ENCODE data around the gene TMEM134. TPM values are rescaled to one million over a fixed set of nuclear protein-coding genes. Genes with fewer than 3 reads are reported as not detected.
"Not testable (repeated sequence)": the region's sequence is repeated elsewhere in the genome, so short reads cannot be mapped to it uniquely, and the experiment has no call there.

Gene TMEM134
- total RNA-seq, 2 experiments from 2014 or later = 52.6 to 56.1 TPM

DNA sequence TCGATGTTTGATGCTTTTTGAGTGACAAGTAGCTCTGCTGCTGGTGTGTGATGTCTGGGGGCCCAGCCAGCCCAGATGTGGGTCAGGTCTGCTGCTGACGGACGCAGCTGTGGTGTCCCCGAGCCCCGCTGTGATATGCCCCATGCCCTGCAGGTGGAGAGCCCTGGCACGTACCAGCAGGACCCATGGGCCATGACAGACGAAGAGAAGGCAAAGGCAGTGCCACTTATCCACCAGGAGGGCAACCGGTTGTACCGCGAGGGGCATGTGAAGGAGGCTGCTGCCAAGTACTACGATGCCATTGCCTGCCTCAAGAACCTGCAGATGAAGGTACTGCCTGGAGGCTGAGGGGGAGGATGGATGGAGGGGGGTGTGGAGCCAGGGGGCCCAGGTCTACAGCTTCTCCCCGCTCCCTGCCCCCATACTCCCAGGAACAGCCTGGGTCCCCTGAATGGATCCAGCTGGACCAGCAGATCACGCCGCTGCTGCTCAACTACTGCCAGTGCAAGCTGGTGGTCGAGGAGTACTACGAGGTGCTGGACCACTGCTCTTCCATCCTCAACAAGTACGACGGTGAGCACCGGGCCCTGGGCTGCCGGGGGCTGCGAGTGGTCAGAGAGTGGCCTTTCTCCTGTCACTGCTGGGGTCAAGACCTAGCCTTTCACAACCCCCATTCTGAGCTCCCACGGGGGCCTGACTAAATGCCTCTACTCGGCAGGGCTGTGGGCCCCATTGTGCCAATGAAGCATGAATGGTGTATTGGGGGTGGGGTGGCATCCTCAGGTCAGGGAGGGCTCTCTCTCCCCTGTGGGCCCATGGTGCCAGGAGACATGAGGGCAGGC is 21.1 kb upstream of the TMEM134 start:
- H3K27ac Mint-ChIP-seq = peak overlapping the region; percentile 80
- peaks cover 34% of the 10 kb centered on the region for H3K36me3 Mint-ChIP-seq (ENCODE audit: low read depth)
- CTCF ChIA-PET = no interaction called here
- no peak overlapping the region for H3K4me3 Mint-ChIP-seq
- no peaks in the 10 kb centered on the region for H3K27me3 Mint-ChIP-seq (ENCODE audit: low read depth)
- no peak for DNase-seq
- H3K9me3 Mint-ChIP-seq = no peaks in the 10 kb centered on the region
- H3K4me1 Mint-ChIP-seq (ENCODE audit: low read depth) = peaks cover 41% of the 10 kb centered on the region
- intact Hi-C loops (cut with micrococcal nuclease) = no loop called here

DNA sequence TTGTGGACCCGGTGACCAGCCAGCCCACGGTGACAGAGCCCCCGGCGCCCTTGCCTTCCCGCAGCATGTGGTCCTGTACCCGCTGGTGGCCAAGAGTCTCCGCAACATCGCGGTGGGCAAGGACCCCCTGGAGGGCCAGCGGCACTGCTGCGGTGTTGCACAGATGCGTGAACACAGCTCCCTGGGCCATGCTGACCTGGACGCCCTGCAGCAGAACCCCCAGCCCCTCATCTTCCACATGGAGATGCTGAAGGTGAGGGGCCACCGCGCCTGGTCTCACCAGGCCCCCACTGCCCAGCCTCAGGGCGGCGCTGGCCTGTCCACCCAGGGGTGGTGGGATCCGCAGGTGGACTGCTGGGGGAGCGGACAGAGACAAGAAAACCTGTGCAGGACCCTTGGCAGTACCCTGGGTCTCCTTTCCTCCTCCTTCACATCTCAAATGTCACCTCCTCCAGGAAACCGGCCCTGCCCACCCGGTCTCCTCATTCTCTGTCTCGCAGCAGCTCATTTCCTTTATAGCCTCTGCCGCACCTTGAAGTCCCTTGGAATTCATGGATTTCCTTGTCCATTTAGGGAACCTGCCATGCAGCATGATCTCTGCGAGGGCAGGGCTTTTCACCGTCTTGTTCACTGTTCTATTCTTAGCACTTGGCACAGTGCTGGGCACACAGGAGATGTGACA is 20.3 kb upstream of the TMEM134 start:
- H3K27ac Mint-ChIP-seq = peak overlapping the region; percentile 99
- intact Hi-C loops (cut with micrococcal nuclease) = no loop called here
- H3K36me3 Mint-ChIP-seq (ENCODE audit: low read depth) = peaks cover 38% of the 10 kb centered on the region
- H3K4me1 Mint-ChIP-seq (ENCODE audit: low read depth) = peaks cover 47% of the 10 kb centered on the region
- H3K27me3 Mint-ChIP-seq (ENCODE audit: low read depth) = no peaks in the 10 kb centered on the region
- CTCF ChIA-PET = no interaction called here
- no peak for DNase-seq
- no peak overlapping the region for H3K4me3 Mint-ChIP-seq
- H3K9me3 Mint-ChIP-seq = no peaks in the 10 kb centered on the region

DNA sequence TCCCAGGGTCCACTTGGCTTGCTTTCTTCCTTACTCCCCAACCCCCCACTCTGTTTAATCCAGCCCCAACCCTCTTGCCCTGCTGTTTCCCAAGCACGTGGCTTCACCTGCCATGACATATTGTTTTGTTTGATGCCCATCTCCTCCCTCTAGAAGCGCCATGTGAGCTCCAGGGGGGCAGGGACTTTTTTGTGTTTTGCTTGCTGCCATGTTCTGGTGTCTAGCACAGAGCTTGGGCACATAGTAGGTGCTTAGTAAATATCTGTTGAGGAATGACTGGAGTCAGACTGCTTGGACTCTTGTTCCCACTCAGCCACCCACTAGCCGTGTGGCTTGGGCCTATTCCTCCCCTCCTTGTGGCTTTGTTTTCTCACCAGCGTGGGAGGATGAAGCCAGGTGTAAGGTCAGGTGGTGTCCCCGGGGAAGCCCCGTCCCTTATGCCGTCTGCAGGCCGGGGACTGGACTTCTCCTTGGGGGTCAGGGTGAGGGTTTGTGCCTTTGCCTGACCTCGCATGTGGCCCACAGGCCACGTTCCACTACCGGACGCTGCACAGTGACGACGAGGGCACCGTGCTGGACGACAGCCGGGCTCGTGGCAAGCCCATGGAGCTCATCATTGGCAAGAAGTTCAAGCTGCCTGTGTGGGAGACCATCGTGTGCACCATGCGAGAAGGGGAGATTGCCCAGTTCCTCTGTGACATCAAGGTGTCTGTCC is 17.6 kb upstream of the TMEM134 start:
- peak overlapping the region; percentile 94 for H3K4me3 Mint-ChIP-seq
- H3K27me3 Mint-ChIP-seq (ENCODE audit: low read depth) = no peaks in the 10 kb centered on the region
- intact Hi-C loops (cut with micrococcal nuclease) = loop anchor here (1.0 to 2.0 kb wide), 4 partner anchors 17 to 218 kb away; partner anchors contain the start of gene TMEM134
- H3K27ac Mint-ChIP-seq = peak overlapping the region; percentile 99
- H3K4me1 Mint-ChIP-seq (ENCODE audit: low read depth) = peaks cover 50% of the 10 kb centered on the region
- DNase-seq = peak; percentile 75
- CTCF ChIA-PET = interaction anchor here (1.6 to 1.8 kb wide), 2 partner anchors 18 to 86 kb away, joined by 4 to 6 read pairs; no protein-coding TSS in a partner anchor
- peaks cover 43% of the 10 kb centered on the region for H3K36me3 Mint-ChIP-seq (ENCODE audit: low read depth)
- no peaks in the 10 kb centered on the region for H3K9me3 Mint-ChIP-seq

DNA sequence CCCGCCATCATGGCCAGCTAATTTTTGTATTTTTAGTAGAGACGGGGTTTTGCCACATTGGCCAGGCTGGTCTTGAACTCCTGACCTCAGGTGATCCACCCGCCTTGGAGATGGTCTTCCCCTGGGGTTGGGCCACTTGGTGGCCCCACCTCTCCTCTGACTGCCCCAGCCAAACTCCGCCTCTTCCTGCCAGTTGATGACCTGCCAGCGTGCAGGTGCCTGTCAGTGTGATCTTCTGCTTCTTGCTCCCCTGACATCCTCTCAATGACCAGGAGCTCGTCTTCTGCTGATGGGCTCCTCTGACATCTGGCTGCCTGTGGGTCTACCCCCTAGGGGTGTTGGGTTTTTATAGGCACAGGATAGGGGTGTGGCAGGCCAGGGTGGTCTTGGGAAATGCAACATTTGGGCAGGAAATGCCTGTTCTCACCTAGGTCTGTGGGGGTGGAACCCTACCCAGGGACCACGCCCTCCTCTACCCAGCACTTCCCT is 16.9 kb upstream of the TMEM134 start:
- Mint-ChIP-seq H3K4me3 (peak overlapping the region; percentile 94), H3K36me3 (ENCODE audit: low read depth) (peaks cover 40% of the 10 kb centered on the region), H3K4me1 (ENCODE audit: low read depth) (peaks cover 49% of the 10 kb centered on the region), H3K27ac (peak overlapping the region; percentile 99)
- H3K9me3 Mint-ChIP-seq; H3K27me3 Mint-ChIP-seq (ENCODE audit: low read depth): not testable (repeated sequence)
- CTCF ChIA-PET = interaction anchor here (1.6 to 1.8 kb wide), 2 partner anchors 18 to 85 kb away, joined by 4 to 6 read pairs; no protein-coding TSS in a partner anchor
- DNase-seq = peak; percentile 87
- intact Hi-C loops (cut with micrococcal nuclease) = loop anchor here (1.0 to 2.0 kb wide), 3 partner anchors 39 to 218 kb away; partner anchors contain the start of gene POLD4

DNA sequence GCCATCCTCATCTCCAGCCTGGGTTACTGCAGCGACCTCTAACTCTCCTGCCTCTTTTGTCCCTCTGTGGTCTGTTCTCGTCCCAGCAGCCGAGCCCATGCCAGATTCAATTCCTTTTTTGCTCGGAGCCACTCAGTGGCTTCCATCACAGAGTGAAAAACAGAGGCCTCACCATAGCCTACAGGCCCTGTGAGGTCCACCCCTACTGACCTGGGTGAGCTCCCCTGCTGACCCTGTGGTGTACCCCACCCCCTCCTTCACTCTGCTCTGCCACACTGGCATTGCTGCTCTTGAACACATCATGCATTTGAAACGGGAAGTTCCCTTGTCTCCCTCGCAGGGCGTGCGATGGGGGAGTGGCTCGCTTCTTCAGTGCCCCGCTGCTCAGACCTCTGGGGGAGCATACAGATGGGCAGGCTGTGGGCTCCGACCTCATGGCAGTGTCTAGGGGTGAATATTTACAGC is 15.8 kb upstream of the TMEM134 start:
- peak overlapping the region; percentile 94 for H3K4me3 Mint-ChIP-seq
- H3K36me3 Mint-ChIP-seq (ENCODE audit: low read depth) = peaks cover 36% of the 10 kb centered on the region
- DNase-seq = peak; percentile 86
- no peaks in the 10 kb centered on the region for H3K9me3 Mint-ChIP-seq
- intact Hi-C loops (cut with micrococcal nuclease) = loop anchor here (1.0 to 5.0 kb wide), 4 partner anchors 48 to 198 kb away; partner anchors contain the start of genes ANKRD13D, POLD4 and PTPRCAP
- H3K27me3 Mint-ChIP-seq (ENCODE audit: low read depth) = no peaks in the 10 kb centered on the region
- peaks cover 48% of the 10 kb centered on the region for H3K4me1 Mint-ChIP-seq (ENCODE audit: low read depth)
- H3K27ac Mint-ChIP-seq = peak overlapping the region; percentile 99
- CTCF ChIA-PET = interaction anchor here (1.2 kb wide), 2 partner anchors 14 to 35 kb away, joined by 3 to 6 read pairs; no protein-coding TSS in a partner anchor

DNA sequence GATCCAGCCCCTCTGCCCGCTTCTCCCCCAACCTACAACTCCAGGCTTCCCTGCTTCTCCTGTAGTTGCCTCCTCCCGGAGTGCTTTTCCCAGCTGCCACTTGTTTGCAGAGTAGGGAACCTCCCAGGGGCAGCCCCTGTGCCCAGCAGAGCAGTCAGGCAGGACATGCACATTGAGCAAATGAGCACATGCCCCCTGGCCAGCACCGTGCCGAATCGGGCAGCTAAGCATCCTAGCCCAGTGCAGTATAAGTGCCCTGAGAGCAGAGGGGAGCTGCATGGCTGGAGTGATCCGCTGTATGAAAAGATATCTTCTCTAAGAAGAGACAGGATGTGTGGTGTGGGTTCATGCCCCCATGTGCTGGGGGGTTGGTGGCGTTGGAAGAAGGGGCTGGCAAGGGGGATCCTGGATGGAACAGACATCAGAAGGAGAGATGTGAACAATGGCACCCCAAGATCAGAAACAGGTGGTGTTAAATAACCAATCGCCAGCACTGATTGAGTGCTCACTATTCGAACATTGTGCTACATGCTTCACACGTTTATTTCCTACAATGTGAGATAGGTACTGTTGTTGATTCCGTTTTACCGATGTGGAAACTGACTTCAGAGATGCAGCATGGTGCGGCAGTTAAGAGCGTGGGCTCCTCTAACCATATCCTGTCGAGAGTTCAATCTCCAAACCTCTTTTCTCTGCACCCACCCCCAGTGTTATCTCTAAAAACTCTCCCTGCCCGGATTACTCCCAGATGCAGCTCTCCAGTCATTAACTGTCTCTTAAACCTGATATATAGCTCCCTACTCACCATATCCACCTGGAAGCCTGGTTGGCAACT is 15.0 kb upstream of the TMEM134 start:
- H3K27ac Mint-ChIP-seq = peak overlapping the region; percentile 99
- no peaks in the 10 kb centered on the region for H3K27me3 Mint-ChIP-seq (ENCODE audit: low read depth)
- CTCF ChIA-PET = interaction anchor here (0.6 to 1.4 kb wide), 4 partner anchors 13 to 89 kb away, joined by 3 to 6 read pairs (median 4); no protein-coding TSS in a partner anchor
- H3K9me3 Mint-ChIP-seq = no peaks in the 10 kb centered on the region
- DNase-seq = peak; percentile 72
- H3K4me1 Mint-ChIP-seq (ENCODE audit: low read depth) = peaks cover 43% of the 10 kb centered on the region
- intact Hi-C loops (cut with micrococcal nuclease) = loop anchor here (1.0 to 5.0 kb wide), 5 partner anchors 15 to 197 kb away; partner anchors contain the start of genes ANKRD13D, PTPRCAP and TMEM134
- H3K4me3 Mint-ChIP-seq = peak overlapping the region; percentile 94
- peaks cover 31% of the 10 kb centered on the region for H3K36me3 Mint-ChIP-seq (ENCODE audit: low read depth)

- Mint-ChIP-seq H3K9me3 (no peaks in the 10 kb centered on the region), H3K36me3 (ENCODE audit: low read depth) (peaks cover 25% of the 10 kb centered on the region), H3K27me3 (ENCODE audit: low read depth) (no peaks in the 10 kb centered on the region), H3K27ac (peak within 1 kb of the TSS; percentile 99), H3K4me1 (ENCODE audit: low read depth) (peaks cover 34% of the 10 kb centered on the region), H3K4me3 (peak within 1 kb of the TSS; percentile 94)
- intact Hi-C loops (cut with micrococcal nuclease) = loop anchor here (1.0 to 5.0 kb wide), 3 partner anchors 14 to 196 kb away; partner anchors contain the start of genes ANKRD13D and TMEM134
- DNase-seq = peak; percentile 99
- CTCF ChIA-PET = interaction anchor here (0.6 to 1.4 kb wide), 3 partner anchors 15 to 100 kb away, joined by 3 to 4 read pairs (median 3); no protein-coding TSS in a partner anchor
Observed at GRCh38 chr11:67482827-67483798, 14.1 kb upstream of the TMEM134 start, which contains the start of gene AIP. Gene AIP (plus strand): TSS chr11:67483026. CDS start chr11:67483159, 133 bp downstream.

DNA sequence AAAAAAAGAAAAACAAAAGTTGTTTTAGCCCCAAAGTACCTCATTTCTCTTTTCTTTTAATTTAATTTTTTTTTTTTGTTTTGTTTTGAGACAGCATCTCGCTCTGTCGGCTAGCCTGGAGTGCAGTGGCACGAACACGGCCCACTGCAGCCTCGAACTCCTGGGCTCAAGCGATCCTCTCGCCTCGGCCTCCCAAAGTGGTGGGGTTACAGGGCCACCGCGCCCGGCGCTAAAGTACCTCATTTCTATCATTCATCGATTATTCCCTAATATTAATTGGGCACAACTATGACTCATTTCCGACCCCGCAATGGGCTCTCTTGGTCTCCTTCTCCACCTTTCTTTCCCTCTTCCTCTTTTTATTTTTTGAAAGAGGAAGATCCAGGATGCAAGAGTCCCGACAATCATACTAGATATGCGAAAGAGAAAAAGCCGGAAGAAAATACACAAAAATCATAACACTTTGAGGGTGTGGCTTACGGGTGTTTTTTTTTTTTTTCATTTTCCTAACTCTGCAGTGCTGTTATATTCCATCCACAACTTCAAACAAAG is 13.3 kb upstream of the TMEM134 start:
- CTCF ChIA-PET = interaction anchor here (1.0 to 1.5 kb wide), 3 partner anchors 14 to 99 kb away, joined by 3 to 4 read pairs (median 3); no protein-coding TSS in a partner anchor
- intact Hi-C loops (cut with micrococcal nuclease) = loop anchor here (5.0 kb wide), 1 partner anchor 195 kb away; the partner anchor contains the start of gene ANKRD13D
- H3K4me3 Mint-ChIP-seq = peak overlapping the region; percentile 94
- DNase-seq = no peak
- peaks cover 27% of the 10 kb centered on the region for H3K4me1 Mint-ChIP-seq (ENCODE audit: low read depth)
- H3K27me3 Mint-ChIP-seq (ENCODE audit: low read depth) = no peaks in the 10 kb centered on the region
- H3K9me3 Mint-ChIP-seq = no peaks in the 10 kb centered on the region
- H3K27ac Mint-ChIP-seq = peak overlapping the region; percentile 99
- H3K36me3 Mint-ChIP-seq (ENCODE audit: low read depth) = peaks cover 22% of the 10 kb centered on the region

GRCh38 chr11:67477344-67478050 is 8.4 kb upstream of the TMEM134 start:
- CTCF ChIA-PET; intact Hi-C loops (cut with micrococcal nuclease); H3K9me3 Mint-ChIP-seq: not testable (repeated sequence)

More at GRCh38 chr11:67477344-67478050, 8.4 kb upstream of the TMEM134 start:
- H3K27ac Mint-ChIP-seq; DNase-seq; H3K4me1 Mint-ChIP-seq (ENCODE audit: low read depth); H3K36me3 Mint-ChIP-seq (ENCODE audit: low read depth); H3K4me3 Mint-ChIP-seq; H3K27me3 Mint-ChIP-seq (ENCODE audit: low read depth): not testable (repeated sequence)

Measured in activated naive CD4-positive, alpha-beta T cell treated with anti-CD3 and anti-CD28 coated beads for 36 hours (primary cell).